ENCODE results near the gene SCLT1.

- TF ChIP-seq EZH2 (IDR thresholded peaks at IDR 0.05; ENCODE audit: low read depth, low read length, severe bottlenecking), result no peak
- no peak for TF ChIP-seq BCL11A (IDR thresholded peaks at IDR 0.05; ENCODE audit: low read depth in 2 of 2, low read length in 2 of 2)
- no peak for TF ChIP-seq CTCF (IDR thresholded peaks at IDR 0.05; ENCODE audit: control extremely low read depth in 1 of 3, insufficient read depth in 1 of 3, low read depth in 1 of 3, low read length in 3 of 3)
- TF ChIP-seq RFX5 (IDR thresholded peaks at IDR 0.05; ENCODE audit: borderline replicate concordance, low read depth, low read length), result no peak
- TF ChIP-seq POLR2AphosphoS5 (IDR thresholded peaks at IDR 0.05; ENCODE audit: low read depth, low read length), result no peak
- TF ChIP-seq ATF3 (IDR thresholded peaks at IDR 0.05; ENCODE audit: insufficient read depth, low read depth, low read length), result no peak
- TF ChIP-seq BRCA1 (IDR thresholded peaks at IDR 0.05; ENCODE audit: low read depth, low read length), result no peak
- no peak for TF ChIP-seq POLR2A (IDR thresholded peaks at IDR 0.05; ENCODE audit: control extremely low read depth in 1 of 2, low read depth in 2 of 2, low read length in 2 of 2)
- TF ChIP-seq CEBPB (IDR thresholded peaks at IDR 0.05; ENCODE audit: low read depth, low read length), result no peak
Observed at GRCh38 chr4:129109965-129110824, 16.9 kb upstream of the SCLT1 start.

Data from H1 (cell line).